Chondrocyte (in vitro differentiated cells): ENCODE results near the gene KCNT2. TPM values are rescaled to one million over a fixed set of nuclear protein-coding genes. Genes with fewer than 3 reads are reported as not detected.

Source experiments
- DNase-seq: peaks from one replicate; pipeline ENCODE4 v3.0.0; 2021; ENCODE audit warnings: mixed read lengths, low spot score
- H3K27ac Mint-ChIP-seq: one replicate; pipeline ENCODE4 v1.8.0; 2021; ENCODE audit warnings: mild to moderate bottlenecking, moderate library complexity, mixed read lengths; ENCODE audit not compliant: unreplicated experiment
- H3K27me3 Mint-ChIP-seq: 2 replicates; pipeline ENCODE4 v1.8.0; 2021; ENCODE audit warnings: low read depth, mixed read lengths
- H3K36me3 Mint-ChIP-seq: 2 replicates; pipeline ENCODE4 v1.8.0; 2021; ENCODE audit warnings: low read depth, mixed read lengths
- H3K4me1 Mint-ChIP-seq: 2 replicates; pipeline ENCODE4 v1.8.0; 2021; ENCODE audit warnings: low read depth, mild to moderate bottlenecking, mixed read lengths
- H3K4me3 Mint-ChIP-seq: one replicate; pipeline ENCODE4 v1.8.0; 2021; ENCODE audit warnings: mild to moderate bottlenecking, moderate library complexity, mixed read lengths; ENCODE audit not compliant: unreplicated experiment
- H3K9me3 Mint-ChIP-seq: 2 replicates; pipeline ENCODE4 v1.8.0; 2021; ENCODE audit warnings: low read depth, mixed read lengths
- total RNA-seq: library from RNA; stranded (reverse); gene quantifications from 3 replicates; pipeline ENCODE4 v1.2.1, GENCODE V29; 2021
- TF ChIP-seq, protein P1 (sequence below): fragments of 200-600 bp; sonication (generic); IDR thresholded peaks from 2 replicates; pipeline ENCODE4 v1.5.0; 2021; ENCODE audit warnings: antibody characterized with exemption, mild to moderate bottlenecking, moderate library complexity

KCNT2 gene
- total RNA-seq, 1 donor from 2014 or later = 13.4 TPM

DNA sequence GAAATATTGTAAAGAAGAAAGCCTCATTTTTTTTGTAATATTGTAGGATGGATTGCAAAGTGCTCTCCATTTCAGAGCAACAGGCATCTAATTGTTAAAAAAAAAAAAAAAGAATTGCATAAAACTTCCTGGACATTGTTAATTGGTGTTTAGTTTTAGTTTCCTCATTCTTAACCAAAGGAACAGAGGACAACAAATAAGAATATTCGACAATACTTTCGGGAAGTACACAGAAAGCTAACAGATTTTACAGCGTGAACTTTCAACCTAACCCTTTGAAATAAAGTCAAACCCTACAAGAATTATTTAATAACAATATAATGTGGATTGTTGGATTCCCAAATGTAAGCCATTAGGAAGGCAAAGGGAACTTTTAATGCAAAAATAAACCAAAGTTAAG lies 284.4 kb downstream of the KCNT2 start:
- Mint-ChIP-seq H3K36me3 (peaks cover 7% of the 10 kb centered on the region), H3K4me1 (peaks cover 4% of the 10 kb centered on the region), H3K9me3 (no peaks in the 10 kb centered on the region), H3K27me3 (no peaks in the 10 kb centered on the region), H3K4me3 (no peak overlapping the region), H3K27ac (no peak overlapping the region)
- TF ChIP-seq, protein P1, sequence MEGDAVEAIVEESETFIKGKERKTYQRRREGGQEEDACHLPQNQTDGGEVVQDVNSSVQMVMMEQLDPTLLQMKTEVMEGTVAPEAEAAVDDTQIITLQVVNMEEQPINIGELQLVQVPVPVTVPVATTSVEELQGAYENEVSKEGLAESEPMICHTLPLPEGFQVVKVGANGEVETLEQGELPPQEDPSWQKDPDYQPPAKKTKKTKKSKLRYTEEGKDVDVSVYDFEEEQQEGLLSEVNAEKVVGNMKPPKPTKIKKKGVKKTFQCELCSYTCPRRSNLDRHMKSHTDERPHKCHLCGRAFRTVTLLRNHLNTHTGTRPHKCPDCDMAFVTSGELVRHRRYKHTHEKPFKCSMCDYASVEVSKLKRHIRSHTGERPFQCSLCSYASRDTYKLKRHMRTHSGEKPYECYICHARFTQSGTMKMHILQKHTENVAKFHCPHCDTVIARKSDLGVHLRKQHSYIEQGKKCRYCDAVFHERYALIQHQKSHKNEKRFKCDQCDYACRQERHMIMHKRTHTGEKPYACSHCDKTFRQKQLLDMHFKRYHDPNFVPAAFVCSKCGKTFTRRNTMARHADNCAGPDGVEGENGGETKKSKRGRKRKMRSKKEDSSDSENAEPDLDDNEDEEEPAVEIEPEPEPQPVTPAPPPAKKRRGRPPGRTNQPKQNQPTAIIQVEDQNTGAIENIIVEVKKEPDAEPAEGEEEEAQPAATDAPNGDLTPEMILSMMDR = no peak
- no peak for DNase-seq

DNA sequence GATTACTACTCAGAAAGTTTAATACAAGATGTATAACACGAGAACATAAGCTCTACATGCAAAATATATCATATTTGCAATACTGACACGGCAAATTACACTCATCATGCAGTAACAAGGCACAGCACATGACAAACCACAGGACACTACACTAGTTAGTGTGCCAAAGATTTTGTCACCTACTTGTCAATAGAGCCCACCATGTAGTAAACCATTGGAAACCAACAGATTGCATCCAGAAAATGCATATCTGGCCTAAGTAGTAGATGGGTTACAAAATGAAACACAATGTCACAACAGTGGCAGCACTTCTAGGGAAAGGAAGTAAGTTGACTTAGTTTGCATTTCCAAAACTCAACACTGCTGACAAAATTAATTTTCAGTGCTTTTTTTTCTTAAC lies 288.9 kb downstream of the KCNT2 start:
- Mint-ChIP-seq H3K4me3 (no peak overlapping the region), H3K27me3 (no peaks in the 10 kb centered on the region), H3K4me1 (peaks cover 2% of the 10 kb centered on the region), H3K27ac (no peak overlapping the region), H3K9me3 (no peaks in the 10 kb centered on the region), H3K36me3 (no peaks in the 10 kb centered on the region)
- DNase-seq = no peak
- TF ChIP-seq, protein P1 = no peak

DNA sequence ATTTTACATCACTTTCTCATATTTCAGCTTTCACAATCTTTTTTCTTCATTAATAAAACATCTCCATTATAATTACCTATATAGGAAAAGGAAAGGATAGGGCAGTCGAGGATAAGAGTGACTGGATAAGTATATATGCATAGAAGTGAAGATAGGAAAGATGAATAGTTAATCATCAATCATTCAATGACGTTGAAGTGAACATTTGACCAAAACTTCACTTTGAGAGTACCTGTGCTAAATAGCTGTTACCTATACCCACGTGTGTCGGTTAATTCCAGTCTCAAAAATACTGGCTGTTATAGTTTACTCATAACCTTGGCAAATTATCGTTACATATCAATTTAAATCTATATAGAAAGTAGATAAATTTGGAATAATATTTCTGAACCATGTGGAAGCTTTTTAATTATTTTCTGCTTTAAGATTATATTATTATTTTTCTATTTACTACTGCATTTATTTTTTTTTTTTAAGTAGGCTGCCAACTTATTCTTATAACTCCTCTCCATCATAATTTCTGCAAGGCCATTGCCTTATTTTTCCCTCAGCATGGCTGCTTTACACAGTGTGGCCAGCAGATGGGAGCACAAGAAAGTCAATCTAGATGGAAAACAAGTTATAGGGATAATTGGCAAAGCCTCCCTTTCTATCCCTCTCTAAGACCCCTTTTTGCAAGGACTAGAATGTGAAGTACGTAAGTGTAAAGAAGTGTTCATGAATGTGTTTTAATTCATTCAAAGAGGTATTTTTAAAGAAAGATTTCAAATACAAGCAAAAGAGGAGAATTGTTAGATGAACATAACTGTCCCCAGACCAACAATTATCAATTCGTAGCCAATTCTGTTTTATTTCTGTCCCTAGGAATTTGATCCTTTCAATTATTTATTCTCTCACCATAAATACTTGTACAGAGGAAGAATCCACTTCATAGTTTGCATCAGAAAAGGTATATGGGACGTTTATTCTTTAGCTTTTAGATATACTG lies 290.4 kb downstream of the KCNT2 start:
- H3K36me3 Mint-ChIP-seq = peaks cover 4% of the 10 kb centered on the region
- no peak overlapping the region for H3K27ac Mint-ChIP-seq
- H3K4me1 Mint-ChIP-seq = no peaks in the 10 kb centered on the region
- DNase-seq = no peak
- no peaks in the 10 kb centered on the region for H3K27me3 Mint-ChIP-seq
- H3K9me3 Mint-ChIP-seq = no peaks in the 10 kb centered on the region
- TF ChIP-seq, protein P1 = peak; percentile 92
- no peak overlapping the region for H3K4me3 Mint-ChIP-seq

DNA sequence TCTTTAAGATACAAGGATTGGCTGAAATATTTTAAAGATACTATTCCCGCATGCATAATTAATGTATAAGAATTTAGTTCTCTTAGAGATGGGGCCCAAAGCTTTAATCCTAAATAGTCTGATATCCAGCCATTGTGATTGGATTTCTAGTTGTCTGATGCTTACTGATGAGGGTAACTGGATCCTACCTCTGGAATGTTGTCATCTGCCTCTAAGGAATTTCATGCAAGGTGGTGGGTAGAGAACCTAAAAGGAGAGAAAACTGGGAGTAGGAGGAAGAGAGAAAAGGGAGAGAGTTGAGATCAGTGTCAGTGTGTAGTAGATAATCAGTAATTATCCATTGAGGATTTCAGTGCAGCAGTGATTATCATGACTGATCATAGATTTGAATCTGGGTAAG lies 295.5 kb downstream of the KCNT2 start:
- TF ChIP-seq, protein P1 = no peak
- no peak for DNase-seq
- Mint-ChIP-seq H3K4me3 (no peak overlapping the region), H3K27ac (no peak overlapping the region), H3K27me3 (no peaks in the 10 kb centered on the region), H3K4me1 (peaks cover 8% of the 10 kb centered on the region), H3K36me3 (peaks cover 8% of the 10 kb centered on the region), H3K9me3 (peaks cover 4% of the 10 kb centered on the region)

DNA sequence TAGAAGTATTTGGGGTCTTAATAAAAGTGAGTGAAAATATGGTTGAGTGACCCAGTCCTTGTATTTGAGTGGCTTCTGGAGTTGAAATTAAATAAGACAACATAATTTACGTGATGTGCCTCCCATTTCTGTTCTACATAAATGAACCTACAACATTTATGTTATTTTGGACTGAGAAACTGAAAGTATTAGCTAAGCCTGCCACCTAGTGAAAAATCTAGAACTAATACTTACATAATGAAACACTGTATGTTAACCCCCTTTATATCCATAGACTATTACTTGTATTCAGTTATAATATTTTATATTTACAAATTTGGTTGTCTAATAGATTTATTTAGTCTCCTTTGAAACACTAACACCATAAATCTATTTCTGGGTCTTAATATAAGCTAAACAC lies 298.9 kb downstream of the KCNT2 start:
- H3K27ac Mint-ChIP-seq = no peak overlapping the region
- H3K27me3 Mint-ChIP-seq = no peaks in the 10 kb centered on the region
- H3K9me3 Mint-ChIP-seq = peaks cover 4% of the 10 kb centered on the region
- DNase-seq = no peak
- H3K4me3 Mint-ChIP-seq = no peak overlapping the region
- TF ChIP-seq, protein P1 = peak; percentile 85
- H3K4me1 Mint-ChIP-seq = peaks cover 35% of the 10 kb centered on the region
- peaks cover 8% of the 10 kb centered on the region for H3K36me3 Mint-ChIP-seq
